Hepatocyte (in vitro differentiated cells): ENCODE measurements around the gene STX12. TPM values are rescaled to one million over a fixed set of nuclear protein-coding genes. Genes with fewer than 3 reads are reported as not detected.
"Not testable (repeated sequence)": the region's sequence is repeated elsewhere in the genome, so short reads cannot be mapped to it uniquely, and the experiment has no call there.

Experiments used
- DNase-seq: peaks from one replicate; pipeline ENCODE4 v3.0.0-alpha.2; 2016; ENCODE audit warnings: low spot score
- H2AFZ ChIP-seq: fragments of 200-600 bp; sonication (generic); 2 replicates; pipeline ENCODE4 v1.6.0; 2016; ENCODE audit warnings: antibody characterized with exemption, mild to moderate bottlenecking
- H3K27ac ChIP-seq: fragments of 200-600 bp; sonication (generic); 2 replicates; pipeline ENCODE4 v1.5.1; 2016; ENCODE audit warnings: mild to moderate bottlenecking
- H3K27me3 ChIP-seq: fragments of 200-600 bp; sonication (generic); 2 replicates; pipeline ENCODE4 v1.6.1; 2016
- H3K36me3 ChIP-seq: fragments of 200-600 bp; sonication (generic); replicated peaks from 2 replicates; pipeline ENCODE4 v1.5.1; 2016; ENCODE audit warnings: low read depth; ENCODE audit not compliant: insufficient read depth
- H3K4me1 ChIP-seq: fragments of 200-600 bp; sonication (generic); 2 replicates; pipeline ENCODE4 v1.5.1; 2016; ENCODE audit warnings: mild to moderate bottlenecking, moderate library complexity; ENCODE audit not compliant: insufficient read depth
- H3K4me2 ChIP-seq: fragments of 200-600 bp; sonication (generic); 2 replicates; pipeline ENCODE4 v1.6.0; 2016
- H3K4me3 ChIP-seq: fragments of 200-600 bp; sonication (generic); 2 replicates; pipeline ENCODE4 v1.5.1; 2016; ENCODE audit warnings: mild to moderate bottlenecking
- H3K79me2 ChIP-seq: fragments of 200-600 bp; sonication (generic); 2 replicates; pipeline ENCODE4 v1.6.0; 2017; ENCODE audit warnings: mild to moderate bottlenecking
- H3K9me2 ChIP-seq: fragments of 200-600 bp; sonication (generic); replicated peaks from 2 replicates; pipeline ENCODE4 v1.6.0; 2017; ENCODE audit warnings: mild to moderate bottlenecking; ENCODE audit not compliant: insufficient read depth
- H3K9me3 ChIP-seq: fragments of 200-600 bp; sonication (generic); 2 replicates; pipeline ENCODE4 v1.5.1; 2016; ENCODE audit warnings: low read depth, mild to moderate bottlenecking
- H4K20me1 ChIP-seq: fragments of 200-600 bp; sonication (generic); 2 replicates; pipeline ENCODE4 v1.6.0; 2016; ENCODE audit warnings: mild to moderate bottlenecking; ENCODE audit not compliant: insufficient read depth, poor library complexity, severe bottlenecking
- EZH2 ChIP-seq: fragments of 200-600 bp; sonication (generic); IDR thresholded peaks from 2 replicates; pipeline ENCODE4 v1.6.1; 2016; ENCODE audit warnings: antibody characterized with exemption, mild to moderate bottlenecking, borderline replicate concordance
- EZH2phosphoT487 ChIP-seq: fragments of 200-600 bp; sonication (generic); IDR thresholded peaks from one replicate; pipeline ENCODE4 v1.6.1; 2018; ENCODE audit warnings: antibody characterized with exemption, mild to moderate bottlenecking, low read depth, moderate library complexity; ENCODE audit not compliant: unreplicated experiment, severe bottlenecking
- WGBS: methylation state at CpG from one replicate; pipeline ENCODE4 v1.1.6; 2016; ENCODE audit warnings: low lambda C conversion rate; ENCODE audit errors: missing lambda C conversion rate; 5-methylcytosine and 5-hydroxymethylcytosine counted together
- polyA plus RNA-seq: library from polyadenylated mRNA; unstranded; fragments of >200 nt; fragmentation: Nextera tagmentation; extraction: Ambion mirVana; gene quantifications from 2 replicates; pipeline ENCODE4 v1.2.1, GENCODE V29; 2016
- total RNA-seq: library from RNA; depleted of rRNA; stranded (reverse); fragments of >200 nt; gene quantifications from 2 replicates; pipeline ENCODE4 v1.2.3, GENCODE V29; 2014
- TF ChIP-seq, protein P1 (sequence below): fragments of 200-600 bp; sonication (generic); IDR thresholded peaks from 2 replicates; pipeline ENCODE4 v1.5.1; 2016; ENCODE audit warnings: antibody characterized with exemption, mild to moderate bottlenecking; ENCODE audit not compliant: poor library complexity

STX12 gene
- total and polyA plus RNA-seq, 2 experiments from 2014 or later, result 55.0 to 84.0 TPM

DNA sequence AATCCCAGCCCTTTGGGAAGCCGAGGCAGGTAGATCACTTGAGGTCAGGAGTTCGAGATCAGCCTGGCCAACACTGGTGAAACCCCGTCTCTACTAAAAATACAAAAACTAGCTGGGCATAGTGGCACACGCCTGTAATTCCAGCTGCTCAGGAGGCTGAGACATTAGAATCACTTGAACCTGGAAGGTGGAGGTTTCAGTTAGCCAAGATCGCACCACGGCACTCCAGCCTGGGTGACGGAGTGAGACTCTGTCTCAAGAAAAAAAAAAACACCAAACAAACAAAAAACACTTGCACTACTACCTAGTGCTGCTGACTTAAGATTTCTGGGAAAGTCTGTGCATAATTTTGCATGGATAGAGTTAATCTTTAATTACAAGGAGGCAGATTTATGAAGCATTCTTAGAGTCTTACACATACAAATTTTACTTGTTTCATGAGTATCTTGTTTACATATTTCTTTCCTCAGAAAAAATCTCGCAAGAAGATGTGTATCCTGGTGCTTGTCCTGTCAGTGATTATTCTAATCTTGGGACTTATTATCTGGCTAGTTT lies 48.8 kb downstream of the STX12 start:
- DNase-seq, result no peak
- H3K9me2 ChIP-seq, result no peaks in the 10 kb centered on the region
- H3K36me3 ChIP-seq, result no peaks in the 10 kb centered on the region
- H2AFZ ChIP-seq, result no peak overlapping the region
- H3K9me3 ChIP-seq, result no peaks in the 10 kb centered on the region
- no peaks in the 10 kb centered on the region for H3K79me2 ChIP-seq
- WGBS, result 85% methylated on average over 8 of the region's 8 CpGs
- no peak overlapping the region for H3K27ac ChIP-seq
- peaks cover 10% of the 10 kb centered on the region for H3K4me1 ChIP-seq
- no peaks in the 10 kb centered on the region for H3K27me3 ChIP-seq
- TF ChIP-seq EZH2phosphoT487, result no peak
- TF ChIP-seq, protein P1, sequence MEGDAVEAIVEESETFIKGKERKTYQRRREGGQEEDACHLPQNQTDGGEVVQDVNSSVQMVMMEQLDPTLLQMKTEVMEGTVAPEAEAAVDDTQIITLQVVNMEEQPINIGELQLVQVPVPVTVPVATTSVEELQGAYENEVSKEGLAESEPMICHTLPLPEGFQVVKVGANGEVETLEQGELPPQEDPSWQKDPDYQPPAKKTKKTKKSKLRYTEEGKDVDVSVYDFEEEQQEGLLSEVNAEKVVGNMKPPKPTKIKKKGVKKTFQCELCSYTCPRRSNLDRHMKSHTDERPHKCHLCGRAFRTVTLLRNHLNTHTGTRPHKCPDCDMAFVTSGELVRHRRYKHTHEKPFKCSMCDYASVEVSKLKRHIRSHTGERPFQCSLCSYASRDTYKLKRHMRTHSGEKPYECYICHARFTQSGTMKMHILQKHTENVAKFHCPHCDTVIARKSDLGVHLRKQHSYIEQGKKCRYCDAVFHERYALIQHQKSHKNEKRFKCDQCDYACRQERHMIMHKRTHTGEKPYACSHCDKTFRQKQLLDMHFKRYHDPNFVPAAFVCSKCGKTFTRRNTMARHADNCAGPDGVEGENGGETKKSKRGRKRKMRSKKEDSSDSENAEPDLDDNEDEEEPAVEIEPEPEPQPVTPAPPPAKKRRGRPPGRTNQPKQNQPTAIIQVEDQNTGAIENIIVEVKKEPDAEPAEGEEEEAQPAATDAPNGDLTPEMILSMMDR, result no peak
- no peak for TF ChIP-seq EZH2
- H3K4me2 ChIP-seq, result no peak overlapping the region
- no peaks in the 10 kb centered on the region for H4K20me1 ChIP-seq
- H3K4me3 ChIP-seq, result no peak overlapping the region

GRCh38 chr1:27823784-27824183 lies 50.8 kb downstream of the STX12 start:
- Histone ChIP-seq H3K27me3 (no peaks in the 10 kb centered on the region), H4K20me1 (no peaks in the 10 kb centered on the region), H3K4me2 (no peak overlapping the region), H3K9me3 (no peaks in the 10 kb centered on the region), H3K27ac (no peak overlapping the region), H3K4me1 (no peaks in the 10 kb centered on the region), H3K4me3 (no peak overlapping the region), H2AFZ (no peak overlapping the region), H3K36me3 (no peaks in the 10 kb centered on the region), H3K9me2 (no peaks in the 10 kb centered on the region), H3K79me2 (no peaks in the 10 kb centered on the region)
- TF ChIP-seq EZH2 (no peak), EZH2phosphoT487 (no peak)
- TF ChIP-seq, protein P1, result no peak
- 99% methylated on average over 4 of the region's 4 CpGs for WGBS
- DNase-seq, result no peak

DNA sequence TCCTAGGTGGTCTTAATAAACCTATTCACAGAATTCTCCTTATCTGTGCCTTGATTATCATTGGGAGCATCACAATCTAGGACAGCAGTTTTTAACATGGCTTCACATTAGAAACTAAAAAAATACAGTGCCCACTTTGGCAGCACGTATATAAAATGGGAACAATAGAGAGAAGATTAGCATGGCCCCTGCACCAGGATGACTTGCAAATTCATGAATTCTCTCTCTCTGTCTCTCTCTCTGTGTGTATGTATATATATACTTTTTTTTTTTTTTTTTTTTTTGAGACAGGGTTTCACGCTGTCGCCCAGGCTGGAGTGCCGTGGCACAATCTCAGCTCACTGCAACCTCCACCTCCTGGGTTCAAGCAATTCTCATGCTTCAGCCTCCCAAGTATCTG lies 51.4 kb downstream of the STX12 start:
- Histone ChIP-seq H3K27me3 (no peaks in the 10 kb centered on the region), H3K4me3 (no peak overlapping the region), H2AFZ (no peak overlapping the region), H3K9me2 (no peaks in the 10 kb centered on the region), H3K36me3 (no peaks in the 10 kb centered on the region), H3K9me3 (no peaks in the 10 kb centered on the region), H3K4me1 (no peaks in the 10 kb centered on the region), H3K4me2 (no peak overlapping the region), H3K27ac (no peak overlapping the region), H4K20me1 (no peaks in the 10 kb centered on the region), H3K79me2 (no peaks in the 10 kb centered on the region)
- WGBS, result 94% methylated on average over 4 of the region's 4 CpGs
- DNase-seq, result no peak
- TF ChIP-seq EZH2 (no peak), EZH2phosphoT487 (no peak)
- TF ChIP-seq, protein P1, result no peak

- Histone ChIP-seq H3K4me1 (peaks cover 12% of the 10 kb centered on the region), H2AFZ (peak overlapping the region; percentile 95), H3K79me2 (peaks cover 37% of the 10 kb centered on the region), H3K4me2 (peak overlapping the region; percentile 79), H3K27ac (peak overlapping the region; percentile 96)
- not testable (repeated sequence) for H4K20me1 ChIP-seq, DNase-seq, H3K4me3 ChIP-seq, H3K27me3 ChIP-seq, H3K36me3 ChIP-seq, H3K9me2 ChIP-seq, H3K9me3 ChIP-seq
- 71% methylated on average over 3 of the region's 4 CpGs for WGBS
These were observed 56.4 kb downstream of the STX12 start for GRCh38 chr1:27829339-27829960.
